HepG2 (cell line): ENCODE data around the gene KRT10. TPM values are rescaled to one million over a fixed set of nuclear protein-coding genes. Genes with fewer than 3 reads are reported as not detected.

ENCODE experiments used
- ARNT ChIP-seq: fragments of 450-650 bp; IDR thresholded peaks from 2 replicates; pipeline ENCODE4 v1.6.1; 2017
- ETV5 ChIP-seq: IDR thresholded peaks from 2 replicates; pipeline ENCODE4 v1.6.1; 2018; ENCODE audit warnings: missing biosample characterization, missing genetic modification reagents, inconsistent platforms, borderline replicate concordance
- FOXA1 ChIP-seq, 2 experiments: fragments of 450-650 bp in 1 of 2; sonication (generic) in 1 of 2; formaldehyde crosslinking in 1 of 2; IDR thresholded peaks; 2 replicates each; pipeline versions ENCODE4 v1.4.0 to v1.6.1; 2016 to 2020; ENCODE audit warnings: missing genetic modification reagents in 1 of 2
- FOXK1 ChIP-seq: sonication (generic); formaldehyde crosslinking; IDR thresholded peaks from 2 replicates; pipeline ENCODE4 v1.4.0; 2020; ENCODE audit warnings: low read depth, missing genetic modification reagents, borderline replicate concordance
- HHEX ChIP-seq: IDR thresholded peaks from 2 replicates; pipeline ENCODE4 v1.6.1; 2016; ENCODE audit warnings: control low read depth
- PHF5A ChIP-seq: IDR thresholded peaks from one replicate; pipeline ENCODE4 v1.6.1; 2018; ENCODE audit warnings: low read depth, missing genetic modification reagents; ENCODE audit not compliant: unreplicated experiment
- SOX5 ChIP-seq: IDR thresholded peaks from 2 replicates; pipeline ENCODE4 v1.6.1; 2016; ENCODE audit warnings: borderline replicate concordance
- STAG1 ChIP-seq: sonication (generic); formaldehyde crosslinking; IDR thresholded peaks from 2 replicates; pipeline ENCODE4 v1.4.0; 2020; ENCODE audit warnings: missing genetic modification reagents
- TGIF2 ChIP-seq: IDR thresholded peaks from 2 replicates; pipeline ENCODE4 v1.6.1; 2016; ENCODE audit warnings: control low read depth, missing compliant biosample characterization
- TOPORS ChIP-seq: sonication (generic); formaldehyde crosslinking; IDR thresholded peaks from 2 replicates; pipeline ENCODE4 v1.8.0; 2023; ENCODE audit warnings: mild to moderate bottlenecking, missing genetic modification reagents
- WIZ ChIP-seq: sonication (generic); formaldehyde crosslinking; IDR thresholded peaks from 2 replicates; pipeline ENCODE4 v1.5.1; 2020; ENCODE audit warnings: mild to moderate bottlenecking, missing genetic modification reagents
- ZBTB7B ChIP-seq: sonication (generic); formaldehyde crosslinking; IDR thresholded peaks from 2 replicates; pipeline ENCODE4 v1.4.0; 2020; ENCODE audit warnings: missing genetic modification reagents
- ZMAT3 ChIP-seq: sonication (generic); formaldehyde crosslinking; conservative IDR thresholded peaks from 2 replicates; pipeline ENCODE4 v1.7.0; 2021; ENCODE audit warnings: missing genetic modification reagents
- ZMYM4 ChIP-seq: sonication (generic); formaldehyde crosslinking; IDR thresholded peaks from 2 replicates; pipeline ENCODE4 v1.8.1; 2023; ENCODE audit warnings: mild to moderate bottlenecking, missing genetic modification reagents
- ZNF124 ChIP-seq: sonication (generic); formaldehyde crosslinking; IDR thresholded peaks from 2 replicates; pipeline ENCODE4 v1.4.0; 2020; ENCODE audit warnings: missing genetic modification reagents
- ZNF282 ChIP-seq: fragments of 450-650 bp; IDR thresholded peaks from 2 replicates; pipeline ENCODE4 v1.6.1; 2018; ENCODE audit not compliant: partially characterized antibody
- ZNF333 ChIP-seq: sonication (generic); formaldehyde crosslinking; IDR thresholded peaks from 2 replicates; pipeline ENCODE4 v1.4.0; 2020; ENCODE audit warnings: mild to moderate bottlenecking, missing genetic modification reagents, borderline replicate concordance
- ZNF674 ChIP-seq: sonication (generic); formaldehyde crosslinking; IDR thresholded peaks from 2 replicates; pipeline ENCODE4 v1.5.0; 2020; ENCODE audit warnings: low read depth, mild to moderate bottlenecking, missing genetic modification reagents
- ZNF776 ChIP-seq: sonication (generic); formaldehyde crosslinking; IDR thresholded peaks from 2 replicates; pipeline ENCODE4 v1.4.0; 2020; ENCODE audit warnings: mild to moderate bottlenecking, missing genetic modification reagents
- polyA plus RNA-seq, 8 experiments: library from polyadenylated mRNA; depleted of rRNA in 3 of 8; stranded (reverse) in 7 of 8; unstranded in 1 of 8; fragments of >200 nt; fragmentation: Illumina TruSeq in 4 of 8; extraction: Trizol in 4 of 8; gene quantifications; 2 replicates each; pipeline versions ENCODE4 v1.2.1 to v1.2.3, GENCODE V29; 2011 to 2016; ENCODE audit warnings: low read depth in 4 of 8, missing spikeins in 1 of 8, mixed read lengths in 1 of 8; ENCODE audit not compliant: insufficient read depth in 1 of 8
- total RNA-seq, 5 experiments: library from RNA; depleted of rRNA; stranded (reverse); fragments of >200 nt; fragmentation: Illumina TruSeq; extraction: Trizol; gene quantifications; 2 replicates each; pipeline ENCODE4 v1.2.3, GENCODE V29; 2016; ENCODE audit warnings: low read depth in 1 of 5
- TF ChIP-seq, protein P1 (sequence below): sonication (generic); formaldehyde crosslinking; IDR thresholded peaks from 2 replicates; pipeline ENCODE4 v1.9.0; 2021; ENCODE audit warnings: missing genetic modification reagents, mild to moderate bottlenecking, borderline replicate concordance
- TF ChIP-seq, protein P2 (sequence below): sonication (generic); formaldehyde crosslinking; IDR thresholded peaks from 2 replicates; pipeline ENCODE4 v1.5.0; 2020; ENCODE audit warnings: missing genetic modification reagents, mild to moderate bottlenecking, borderline replicate concordance
- TF ChIP-seq, protein P3 (sequence below): sonication (generic); formaldehyde crosslinking; IDR thresholded peaks from 2 replicates; pipeline ENCODE4 v1.4.0; 2020; ENCODE audit warnings: mild to moderate bottlenecking, missing genetic modification reagents, borderline replicate concordance
- TF ChIP-seq, protein P4 (sequence below): sonication (generic); formaldehyde crosslinking; IDR thresholded peaks from 2 replicates; pipeline ENCODE4 v1.5.1; 2020; ENCODE audit warnings: missing genetic modification reagents, mild to moderate bottlenecking, borderline replicate concordance
- TF ChIP-seq, protein P5 (sequence below): IDR thresholded peaks from 2 replicates; pipeline ENCODE4 v1.6.1; 2012; ENCODE audit warnings: low read depth, low read length, improper control_type of control experiment

KRT10 gene
- total and polyA plus RNA-seq, 2 of the 13 experiments (the other 11 are each of a cell fraction or from before 2014, with no cell fraction given) = 25.1 to 27.5 TPM

DNA sequence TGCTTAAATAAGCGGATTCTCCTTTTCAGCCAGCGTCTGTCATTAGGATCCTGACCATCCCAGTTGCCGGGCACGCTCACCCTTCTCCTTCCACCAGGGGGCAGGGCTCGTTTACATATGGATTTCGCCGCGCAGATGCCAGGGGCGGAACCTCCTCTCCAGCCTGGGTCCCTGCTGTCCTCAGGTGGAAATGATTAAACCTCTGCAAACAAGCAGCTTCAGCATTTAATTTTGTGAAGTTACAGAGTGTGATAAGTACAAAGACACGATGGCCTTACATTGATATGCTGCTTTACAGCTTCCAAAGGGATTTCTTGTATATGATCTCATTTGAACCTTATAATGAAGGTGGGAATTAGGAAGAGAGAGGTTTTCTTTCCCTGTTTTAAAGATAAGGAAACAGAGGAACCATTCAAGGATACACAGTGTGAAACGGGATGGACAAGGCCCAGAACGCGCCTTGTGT, 18.8 kb downstream of the KRT10 start (continued):
- TF ChIP-seq, protein P1, sequence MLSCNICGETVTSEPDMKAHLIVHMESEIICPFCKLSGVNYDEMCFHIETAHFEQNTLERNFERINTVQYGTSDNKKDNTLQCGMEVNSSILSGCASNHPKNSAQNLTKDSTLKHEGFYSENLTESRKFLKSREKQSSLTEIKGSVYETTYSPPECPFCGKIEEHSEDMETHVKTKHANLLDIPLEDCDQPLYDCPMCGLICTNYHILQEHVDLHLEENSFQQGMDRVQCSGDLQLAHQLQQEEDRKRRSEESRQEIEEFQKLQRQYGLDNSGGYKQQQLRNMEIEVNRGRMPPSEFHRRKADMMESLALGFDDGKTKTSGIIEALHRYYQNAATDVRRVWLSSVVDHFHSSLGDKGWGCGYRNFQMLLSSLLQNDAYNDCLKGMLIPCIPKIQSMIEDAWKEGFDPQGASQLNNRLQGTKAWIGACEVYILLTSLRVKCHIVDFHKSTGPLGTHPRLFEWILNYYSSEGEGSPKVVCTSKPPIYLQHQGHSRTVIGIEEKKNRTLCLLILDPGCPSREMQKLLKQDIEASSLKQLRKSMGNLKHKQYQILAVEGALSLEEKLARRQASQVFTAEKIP (CRISPR knock-in tag) = no peak
- peak; percentile 98 for TF ChIP-seq STAG1
- peak; percentile 84; the same call in 1 of the 2 replicates for TF ChIP-seq ZNF124 (CRISPR knock-in tag)
- TF ChIP-seq WIZ (CRISPR knock-in tag) = no peak
- TF ChIP-seq ZNF776 (CRISPR knock-in tag) = no peak
- TF ChIP-seq ZMAT3 (CRISPR knock-in tag) = 0 out of 2 replicates have a peak, but pooled peaks have one; percentile 48
- peak; percentile 20; the same call in 1 of the 2 replicates for TF ChIP-seq ZBTB7B (CRISPR knock-in tag)
- TF ChIP-seq ZNF282 = no peak
- TF ChIP-seq, protein P2, sequence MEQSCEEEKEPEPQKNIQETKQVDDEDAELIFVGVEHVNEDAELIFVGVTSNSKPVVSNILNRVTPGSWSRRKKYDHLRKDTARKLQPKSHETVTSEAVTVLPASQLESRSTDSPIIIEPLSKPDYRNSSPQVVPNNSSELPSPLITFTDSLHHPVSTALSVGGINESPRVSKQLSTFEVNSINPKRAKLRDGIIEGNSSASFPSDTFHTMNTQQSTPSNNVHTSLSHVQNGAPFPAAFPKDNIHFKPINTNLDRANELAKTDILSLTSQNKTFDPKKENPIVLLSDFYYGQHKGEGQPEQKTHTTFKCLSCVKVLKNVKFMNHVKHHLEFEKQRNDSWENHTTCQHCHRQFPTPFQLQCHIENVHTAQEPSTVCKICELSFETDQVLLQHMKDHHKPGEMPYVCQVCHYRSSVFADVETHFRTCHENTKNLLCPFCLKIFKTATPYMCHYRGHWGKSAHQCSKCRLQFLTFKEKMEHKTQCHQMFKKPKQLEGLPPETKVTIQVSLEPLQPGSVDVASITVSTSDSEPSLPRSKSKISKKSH (CRISPR knock-in tag) = no peak
- TF ChIP-seq ARNT = no peak
- no peak for TF ChIP-seq HHEX
- TF ChIP-seq ZNF674 (CRISPR knock-in tag) = no peak
- TF ChIP-seq, protein P3, sequence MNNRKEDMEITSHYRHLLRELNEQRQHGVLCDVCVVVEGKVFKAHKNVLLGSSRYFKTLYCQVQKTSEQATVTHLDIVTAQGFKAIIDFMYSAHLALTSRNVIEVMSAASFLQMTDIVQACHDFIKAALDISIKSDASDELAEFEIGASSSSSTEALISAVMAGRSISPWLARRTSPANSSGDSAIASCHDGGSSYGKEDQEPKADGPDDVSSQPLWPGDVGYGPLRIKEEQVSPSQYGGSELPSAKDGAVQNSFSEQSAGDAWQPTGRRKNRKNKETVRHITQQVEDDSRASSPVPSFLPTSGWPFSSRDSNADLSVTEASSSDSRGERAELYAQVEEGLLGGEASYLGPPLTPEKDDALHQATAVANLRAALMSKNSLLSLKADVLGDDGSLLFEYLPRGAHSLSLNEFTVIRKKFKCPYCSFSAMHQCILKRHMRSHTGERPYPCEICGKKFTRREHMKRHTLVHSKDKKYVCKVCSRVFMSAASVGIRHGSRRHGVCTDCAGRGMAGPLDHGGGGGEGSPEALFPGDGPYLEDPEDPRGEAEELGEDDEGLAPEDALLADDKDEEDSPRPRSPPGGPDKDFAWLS (CRISPR knock-in tag) = no peak
- TF ChIP-seq, protein P4, sequence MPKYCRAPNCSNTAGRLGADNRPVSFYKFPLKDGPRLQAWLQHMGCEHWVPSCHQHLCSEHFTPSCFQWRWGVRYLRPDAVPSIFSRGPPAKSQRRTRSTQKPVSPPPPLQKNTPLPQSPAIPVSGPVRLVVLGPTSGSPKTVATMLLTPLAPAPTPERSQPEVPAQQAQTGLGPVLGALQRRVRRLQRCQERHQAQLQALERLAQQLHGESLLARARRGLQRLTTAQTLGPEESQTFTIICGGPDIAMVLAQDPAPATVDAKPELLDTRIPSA (CRISPR knock-in tag) = no peak
- no peak for TF ChIP-seq ZNF333 (CRISPR knock-in tag)
- TF ChIP-seq FOXK1 (CRISPR knock-in tag) = peak; percentile 41; the same call in 1 of the 2 replicates
- peak; percentile 33 for TF ChIP-seq PHF5A (CRISPR knock-in tag)
- peak; percentile 16; the same call in 1 of the 2 replicates for TF ChIP-seq ETV5 (CRISPR knock-in tag)
- TF ChIP-seq FOXA1 (IDR thresholded peaks at IDR 0.05) = no peak
- TF ChIP-seq FOXA1 (CRISPR knock-in tag; IDR thresholded peaks at IDR 0.05) = peak; percentile 79
- TF ChIP-seq TGIF2 (CRISPR knock-in tag) = 0 out of 2 replicates have a peak, but pooled peaks have one; percentile 22
- no peak for TF ChIP-seq TOPORS (CRISPR knock-in tag)
- TF ChIP-seq, protein P5, sequence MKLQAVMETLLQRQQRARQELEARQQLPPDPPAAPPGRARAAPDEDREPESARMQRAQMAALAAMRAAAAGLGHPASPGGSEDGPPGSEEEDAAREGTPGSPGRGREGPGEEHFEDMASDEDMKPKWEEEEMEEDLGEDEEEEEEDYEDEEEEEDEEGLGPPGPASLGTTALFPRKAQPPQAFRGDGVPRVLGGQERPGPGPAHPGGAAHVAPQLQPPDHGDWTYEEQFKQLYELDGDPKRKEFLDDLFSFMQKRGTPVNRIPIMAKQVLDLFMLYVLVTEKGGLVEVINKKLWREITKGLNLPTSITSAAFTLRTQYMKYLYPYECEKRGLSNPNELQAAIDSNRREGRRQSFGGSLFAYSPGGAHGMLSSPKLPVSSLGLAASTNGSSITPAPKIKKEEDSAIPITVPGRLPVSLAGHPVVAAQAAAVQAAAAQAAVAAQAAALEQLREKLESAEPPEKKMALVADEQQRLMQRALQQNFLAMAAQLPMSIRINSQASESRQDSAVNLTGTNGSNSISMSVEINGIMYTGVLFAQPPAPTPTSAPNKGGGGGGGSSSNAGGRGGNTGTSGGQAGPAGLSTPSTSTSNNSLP = peak; percentile 46
- 0 out of 2 replicates have a peak, but pooled peaks have one; percentile 50 for TF ChIP-seq ZMYM4 (CRISPR knock-in tag)
- TF ChIP-seq SOX5 (CRISPR knock-in tag) = peak; percentile 46; the same call in 1 of the 2 replicates
